Measurements from ENCODE around the gene GRHL1. TPM values are rescaled to one million over a fixed set of nuclear protein-coding genes. Genes with fewer than 3 reads are reported as not detected.

The GRHL1 gene
- total RNA-seq, 1 donor from 2014 or later, result 126 TPM

GRCh38 chr2:9959262-9959661 lies 7.8 kb downstream of the GRHL1 start:
- Histone ChIP-seq H3K4me3 (no peak overlapping the region), H3K9me3 (no peaks in the 10 kb centered on the region), H3K36me3 (no peaks in the 10 kb centered on the region), H3K4me1 (no peaks in the 10 kb centered on the region), H3K27ac (no peak overlapping the region), H3K27me3 (no peaks in the 10 kb centered on the region)
- TF ChIP-seq POLR2A (IDR thresholded peaks at IDR 0.05), result no peak
- TF ChIP-seq CTCF (IDR thresholded peaks at IDR 0.05), result no peak
- TF ChIP-seq POLR2AphosphoS5 (IDR thresholded peaks at IDR 0.05; ENCODE audit: insufficient read depth in 1 of 2, low read depth in 1 of 2), result no peak
- intact Hi-C loops (cut with DNase I), result no loop called here
- DNase-seq (ENCODE audit: extremely low spot score in 2 of 2), result no peak

GRCh38 chr2:9961013-9961412 lies 9.5 kb downstream of the GRHL1 start:
- H3K4me1 ChIP-seq, result no peaks in the 10 kb centered on the region
- no peak for TF ChIP-seq POLR2A (IDR thresholded peaks at IDR 0.05)
- no peak for TF ChIP-seq POLR2AphosphoS5 (IDR thresholded peaks at IDR 0.05; ENCODE audit: insufficient read depth in 1 of 2, low read depth in 1 of 2)
- TF ChIP-seq CTCF (IDR thresholded peaks at IDR 0.05), result no peak
- no peaks in the 10 kb centered on the region for H3K36me3 ChIP-seq
- no peak overlapping the region for H3K4me3 ChIP-seq
- no peak for DNase-seq (ENCODE audit: extremely low spot score in 2 of 2)
- no peaks in the 10 kb centered on the region for H3K27me3 ChIP-seq
- no peak overlapping the region for H3K27ac ChIP-seq
- H3K9me3 ChIP-seq, result no peaks in the 10 kb centered on the region
- intact Hi-C loops (cut with DNase I), result no loop called here

GRCh38 chr2:9964334-9964980 lies 13.0 kb downstream of the GRHL1 start:
- Histone ChIP-seq H3K36me3 (no peaks in the 10 kb centered on the region), H3K4me1 (no peaks in the 10 kb centered on the region), H3K9me3 (no peaks in the 10 kb centered on the region), H3K4me3 (no peak overlapping the region), H3K27ac (no peak overlapping the region), H3K27me3 (no peaks in the 10 kb centered on the region)
- peak in 1 of 2 donors; percentile 47 for DNase-seq (ENCODE audit: extremely low spot score in 2 of 2)
- intact Hi-C loops (cut with DNase I), result no loop called here
- TF ChIP-seq CTCF (IDR thresholded peaks at IDR 0.05) (no peak), POLR2AphosphoS5 (IDR thresholded peaks at IDR 0.05; ENCODE audit: insufficient read depth in 1 of 2, low read depth in 1 of 2) (no peak), POLR2A (IDR thresholded peaks at IDR 0.05) (no peak)

GRCh38 chr2:9965119-9965822 lies 13.8 kb downstream of the GRHL1 start:
- no peak for DNase-seq (ENCODE audit: extremely low spot score in 2 of 2)
- Histone ChIP-seq H3K36me3 (no peaks in the 10 kb centered on the region), H3K27me3 (no peaks in the 10 kb centered on the region), H3K4me3 (no peak overlapping the region), H3K9me3 (no peaks in the 10 kb centered on the region), H3K27ac (no peak overlapping the region), H3K4me1 (peaks cover 3% of the 10 kb centered on the region)
- TF ChIP-seq POLR2A (IDR thresholded peaks at IDR 0.05) (no peak), CTCF (IDR thresholded peaks at IDR 0.05) (no peak), POLR2AphosphoS5 (IDR thresholded peaks at IDR 0.05; ENCODE audit: insufficient read depth in 1 of 2, low read depth in 1 of 2) (no peak)
- intact Hi-C loops (cut with DNase I), result no loop called here

GRCh38 chr2:9966491-9967022 lies 15.1 kb downstream of the GRHL1 start:
- no peaks in the 10 kb centered on the region for H3K36me3 ChIP-seq
- intact Hi-C loops (cut with DNase I), result no loop called here
- no peak for DNase-seq (ENCODE audit: extremely low spot score in 2 of 2)
- H3K27me3 ChIP-seq, result no peaks in the 10 kb centered on the region
- H3K4me1 ChIP-seq, result peaks cover 11% of the 10 kb centered on the region
- no peak for TF ChIP-seq POLR2AphosphoS5 (IDR thresholded peaks at IDR 0.05; ENCODE audit: insufficient read depth in 1 of 2, low read depth in 1 of 2)
- no peak for TF ChIP-seq POLR2A (IDR thresholded peaks at IDR 0.05)
- TF ChIP-seq CTCF (IDR thresholded peaks at IDR 0.05), result no peak
- no peak overlapping the region for H3K4me3 ChIP-seq
- no peak overlapping the region for H3K27ac ChIP-seq
- no peaks in the 10 kb centered on the region for H3K9me3 ChIP-seq

Measured in vagina (tissue), 2 donors.